HEK293 (cell line): ENCODE data around the gene PHF20.

Experiments
- CTCF ChIA-PET: fragments of 350-600 bp; formaldehyde crosslinking; extraction: SDS; loops from one replicate; lab custom pipeline; 2021; ENCODE audit warnings: antibody characterized with exemption; lab: Yijun Ruan, JAX
- POLR2A ChIA-PET: fragments of 300-600 bp; formaldehyde crosslinking; extraction: SDS; loops from one replicate; lab custom pipeline; 2020; ENCODE audit warnings: antibody characterized with exemption, inconsistent platforms; lab: Yijun Ruan, JAX
- H3K27ac ChIP-seq: fragments of 200-500 bp; sonication (Bioruptor generic); 2 replicates; pipeline ENCODE4 v1.5.1; 2014; ENCODE audit warnings: low read depth, low read length, control low read depth, inconsistent platforms; ENCODE audit errors: extremely low read depth
- H3K36me3 ChIP-seq, 2 experiments: fragments of 200-500 bp in 1 of 2; sonication (Bioruptor generic) in 1 of 2; 1 replicate in 1 of 2; 2 replicates in 1 of 2; pipeline ENCODE4 v1.5.1; 2014 to 2017; ENCODE audit warnings: inconsistent platforms in 2 of 2, low read length in 2 of 2; ENCODE audit not compliant: control insufficient read depth in 2 of 2, insufficient read depth in 1 of 2
- H3K4me1 ChIP-seq: fragments of 200-500 bp; sonication (Bioruptor generic); 2 replicates; pipeline ENCODE4 v1.5.1; 2014; ENCODE audit warnings: mild to moderate bottlenecking, low read length, inconsistent platforms; ENCODE audit not compliant: control insufficient read depth, insufficient read depth
- H3K4me3 ChIP-seq: 2 replicates; pipeline ENCODE4 v1.5.1; 2011; ENCODE audit warnings: low read depth, mild to moderate bottlenecking, control low read depth, low read length, moderate library complexity
- H3K9me3 ChIP-seq: fragments of 200-500 bp; sonication (Bioruptor generic); 2 replicates; pipeline ENCODE4 v1.5.1; 2014; ENCODE audit warnings: low read depth, low read length, inconsistent platforms; ENCODE audit not compliant: control insufficient read depth, insufficient read depth
- GFI1B ChIP-seq: fragments of 450-650 bp; formaldehyde crosslinking; IDR thresholded peaks from 2 replicates; pipeline ENCODE4 v1.5.1; 2016; ENCODE audit warnings: missing biosample characterization, missing genetic modification characterization
- INSM2 ChIP-seq: fragments of 450-650 bp; formaldehyde crosslinking; IDR thresholded peaks from 2 replicates; pipeline ENCODE4 v1.5.1; 2016; ENCODE audit warnings: missing biosample characterization, missing genetic modification characterization
- KLF16 ChIP-seq: fragments of 450-650 bp; formaldehyde crosslinking; IDR thresholded peaks from 2 replicates; pipeline ENCODE4 v1.5.1; 2017; ENCODE audit warnings: missing biosample characterization, missing genetic modification characterization
- OSR2 ChIP-seq: fragments of 450-650 bp; formaldehyde crosslinking; IDR thresholded peaks from 2 replicates; pipeline ENCODE4 v1.5.1; 2016; ENCODE audit warnings: missing biosample characterization, missing genetic modification characterization
- PRDM1 ChIP-seq: fragments of 450-650 bp; formaldehyde crosslinking; IDR thresholded peaks from 2 replicates; pipeline ENCODE4; 2016; ENCODE audit warnings: missing biosample characterization, missing genetic modification characterization
- SALL2 ChIP-seq: fragments of 450-650 bp; formaldehyde crosslinking; IDR thresholded peaks from 2 replicates; pipeline ENCODE4 v1.5.0; 2017; ENCODE audit warnings: missing biosample characterization, mild to moderate bottlenecking, missing genetic modification characterization, borderline replicate concordance
- TRIM28 ChIP-seq: IDR thresholded peaks from 2 replicates; pipeline ENCODE4 v1.6.1; 2011; ENCODE audit warnings: low read length, control low read depth, borderline replicate concordance
- TSHZ1 ChIP-seq: fragments of 450-650 bp; formaldehyde crosslinking; IDR thresholded peaks from 2 replicates; pipeline ENCODE4 v1.5.1; 2016; ENCODE audit warnings: missing biosample characterization, missing genetic modification characterization, borderline replicate concordance
- ZBTB20 ChIP-seq: fragments of 450-650 bp; formaldehyde crosslinking; IDR thresholded peaks from 2 replicates; pipeline ENCODE4 v1.5.1; 2016; ENCODE audit warnings: missing biosample characterization, missing genetic modification characterization
- ZBTB21 ChIP-seq: fragments of 450-650 bp; formaldehyde crosslinking; IDR thresholded peaks from 2 replicates; pipeline ENCODE4 v1.5.1; 2017; ENCODE audit warnings: missing biosample characterization, missing genetic modification characterization
- ZBTB7A ChIP-seq: fragments of 450-650 bp; formaldehyde crosslinking; IDR thresholded peaks from 2 replicates; pipeline ENCODE4 v1.5.1; 2016; ENCODE audit warnings: low read depth, missing biosample characterization, missing genetic modification characterization
- ZBTB8A ChIP-seq: fragments of 450-650 bp; formaldehyde crosslinking; IDR thresholded peaks from 2 replicates; pipeline ENCODE4 v1.5.1; 2016; ENCODE audit warnings: missing biosample characterization, missing genetic modification characterization
- ZFHX2 ChIP-seq: fragments of 450-650 bp; formaldehyde crosslinking; conservative IDR thresholded peaks from 2 replicates; pipeline ENCODE4 v1.5.1; 2016; ENCODE audit warnings: missing biosample characterization, missing genetic modification characterization
- ZFP37 ChIP-seq: fragments of 450-650 bp; formaldehyde crosslinking; IDR thresholded peaks from 2 replicates; pipeline ENCODE4 v1.5.1; 2016; ENCODE audit warnings: missing biosample characterization, missing genetic modification characterization
- ZNF121 ChIP-seq: fragments of 450-650 bp; formaldehyde crosslinking; IDR thresholded peaks from 2 replicates; pipeline ENCODE4 v1.5.1; 2016; ENCODE audit warnings: missing biosample characterization, missing genetic modification characterization
- ZNF140 ChIP-seq: fragments of 450-650 bp; formaldehyde crosslinking; IDR thresholded peaks from 2 replicates; pipeline ENCODE4 v1.5.1; 2016; ENCODE audit warnings: missing biosample characterization, missing genetic modification characterization
- ZNF169 ChIP-seq: fragments of 450-650 bp; formaldehyde crosslinking; IDR thresholded peaks from 2 replicates; pipeline ENCODE4 v1.5.1; 2016; ENCODE audit warnings: missing biosample characterization, missing genetic modification characterization
- ZNF266 ChIP-seq: fragments of 450-650 bp; formaldehyde crosslinking; IDR thresholded peaks from 2 replicates; pipeline ENCODE4 v1.5.1; 2016; ENCODE audit warnings: missing biosample characterization, missing genetic modification characterization, low read depth
- ZNF354C ChIP-seq: fragments of 450-650 bp; formaldehyde crosslinking; IDR thresholded peaks from 2 replicates; pipeline ENCODE4 v1.5.1; 2016; ENCODE audit warnings: missing biosample characterization, missing genetic modification characterization, low read depth, borderline replicate concordance
- ZNF366 ChIP-seq: fragments of 450-650 bp; formaldehyde crosslinking; conservative IDR thresholded peaks from 2 replicates; pipeline ENCODE4 v1.5.1; 2016; ENCODE audit warnings: missing biosample characterization, missing genetic modification characterization
- ZNF423 ChIP-seq: fragments of 450-650 bp; formaldehyde crosslinking; IDR thresholded peaks from 2 replicates; pipeline ENCODE4 v1.5.1; 2016; ENCODE audit warnings: missing biosample characterization, missing genetic modification characterization
- ZNF48 ChIP-seq: fragments of 450-650 bp; formaldehyde crosslinking; IDR thresholded peaks from 2 replicates; pipeline ENCODE4 v1.5.1; 2016; ENCODE audit warnings: missing biosample characterization, missing genetic modification characterization
- ZNF548 ChIP-seq: fragments of 450-650 bp; formaldehyde crosslinking; IDR thresholded peaks from 2 replicates; pipeline ENCODE4 v1.5.1; 2016; ENCODE audit warnings: missing biosample characterization, missing genetic modification characterization
- ZNF585B ChIP-seq: fragments of 450-650 bp; formaldehyde crosslinking; IDR thresholded peaks from 2 replicates; pipeline ENCODE4 v1.5.1; 2016; ENCODE audit warnings: missing biosample characterization, missing genetic modification characterization
- ZNF664 ChIP-seq: fragments of 450-650 bp; formaldehyde crosslinking; IDR thresholded peaks from 2 replicates; pipeline ENCODE4 v1.5.1; 2016; ENCODE audit warnings: missing biosample characterization, missing genetic modification characterization
- ZNF670 ChIP-seq: fragments of 450-650 bp; formaldehyde crosslinking; IDR thresholded peaks from 2 replicates; pipeline ENCODE4 v1.5.1; 2016; ENCODE audit warnings: missing biosample characterization, missing genetic modification characterization, low read depth
- ZNF677 ChIP-seq: fragments of 450-650 bp; IDR thresholded peaks from 2 replicates; pipeline ENCODE4 v1.5.0; 2018; ENCODE audit warnings: missing biosample characterization, mild to moderate bottlenecking, missing genetic modification characterization, moderate library complexity
- ZNF792 ChIP-seq: fragments of 450-650 bp; formaldehyde crosslinking; IDR thresholded peaks from 2 replicates; pipeline ENCODE4 v1.5.1; 2016; ENCODE audit warnings: missing biosample characterization, missing genetic modification characterization

The PHF20 gene

GRCh38 chr20:35978041-35978513 is 206.3 kb downstream of the PHF20 start (continued):
- no peak for TF ChIP-seq ZNF169 (tag by site-specific recombination)
- no peak for TF ChIP-seq SALL2 (tag by site-specific recombination)

- Histone ChIP-seq H3K4me3 (no peak overlapping the region), H3K36me3 (no peaks in the 10 kb centered on the region), H3K27ac (no peak overlapping the region), H3K9me3 (no peaks in the 10 kb centered on the region), H3K4me1 (no peaks in the 10 kb centered on the region)
- POLR2A ChIA-PET: interaction anchor here (0.8 kb wide), 1 partner anchor 25 kb away, joined by 3 read pairs; the partner anchor contains the start of gene SCAND1
- CTCF ChIA-PET: interaction anchor here (0.5 to 10.0 kb wide), 5 partner anchors 13 to 481 kb away, joined by 3 to 97 read pairs (median 7); partner anchors contain the start of gene SCAND1
- TF ChIP-seq ZNF664 (tag by site-specific recombination): no peak
These were observed 207.7 kb downstream of the PHF20 start for GRCh38 chr20:35979544-35979943.

- no peaks in the 10 kb centered on the region for H3K36me3 ChIP-seq
- no peak overlapping the region for H3K27ac ChIP-seq
- TF ChIP-seq ZNF670 (tag by site-specific recombination) (no peak), ZNF585B (no peak), ZNF48 (tag by site-specific recombination) (no peak), PRDM1 (no peak), OSR2 (tag by site-specific recombination) (no peak), ZNF366 (tag by site-specific recombination) (no peak), ZNF266 (tag by site-specific recombination) (no peak), ZBTB20 (tag by site-specific recombination) (no peak), ZNF354C (no peak), KLF16 (tag by site-specific recombination) (no peak), ZBTB8A (tag by site-specific recombination) (no peak), ZNF140 (tag by site-specific recombination) (no peak), ZFHX2 (tag by site-specific recombination) (no peak), ZBTB7A (tag by site-specific recombination) (no peak), ZFP37 (tag by site-specific recombination) (no peak), INSM2 (tag by site-specific recombination) (no peak)
- no peak overlapping the region for H3K4me3 ChIP-seq
- POLR2A ChIA-PET: no interaction called here
- no peaks in the 10 kb centered on the region for H3K9me3 ChIP-seq
- H3K4me1 ChIP-seq: no peaks in the 10 kb centered on the region
- CTCF ChIA-PET: interaction anchor here (0.6 to 10.0 kb wide), 3 partner anchors 10 to 670 kb away, joined by 4 to 97 read pairs (median 15); partner anchors contain the start of gene SCAND1
These were observed 210.2 kb downstream of the PHF20 start for GRCh38 chr20:35981969-35982368.

- POLR2A ChIA-PET: no interaction called here
- Histone ChIP-seq H3K4me3 (no peak overlapping the region), H3K4me1 (no peaks in the 10 kb centered on the region)
- CTCF ChIA-PET: interaction anchor here (1.4 to 10.0 kb wide), 2 partner anchors 8 to 215 kb away, joined by 3 to 97 read pairs; no protein-coding TSS in a partner anchor
- no peak for TF ChIP-seq ZNF423 (tag by site-specific recombination)
- TF ChIP-seq ZNF548: no peak
- no peak for TF ChIP-seq ZNF677 (tag by site-specific recombination)
- TF ChIP-seq ZNF585B: no peak
- TF ChIP-seq ZNF792 (tag by site-specific recombination): no peak
- no peak for TF ChIP-seq ZBTB20 (tag by site-specific recombination)
- no peak for TF ChIP-seq ZBTB8A (tag by site-specific recombination)
- no peak for TF ChIP-seq ZNF121
- TF ChIP-seq TRIM28: no peak
- no peak for TF ChIP-seq ZBTB21 (tag by site-specific recombination)
- no peak for TF ChIP-seq GFI1B (tag by site-specific recombination)
- TF ChIP-seq TSHZ1 (tag by site-specific recombination): no peak
- TF ChIP-seq, all 188 proteins: peak for 0
- no peak overlapping the region for H3K27ac ChIP-seq
- H3K36me3 ChIP-seq: no peaks in the 10 kb centered on the region
- no peaks in the 10 kb centered on the region for H3K9me3 ChIP-seq
These were observed 212.6 kb downstream of the PHF20 start for GRCh38 chr20:35984382-35984781.
